Mucosa of stomach (tissue), 1 donor: Measurements from ENCODE around the gene ARHGAP15.

Experiments
- H3K27me3 ChIP-seq: one replicate; pipeline ENCODE4 v1.7.0; 2013; ENCODE audit warnings: mild to moderate bottlenecking, low read length; ENCODE audit not compliant: control insufficient read depth, insufficient read depth
- H3K36me3 ChIP-seq: one replicate; pipeline ENCODE4 v1.7.0; 2013; ENCODE audit warnings: low read length; ENCODE audit not compliant: control insufficient read depth, insufficient read depth
- H3K4me1 ChIP-seq: one replicate; pipeline ENCODE4 v1.7.0; 2013; ENCODE audit warnings: mild to moderate bottlenecking, low read length; ENCODE audit not compliant: control insufficient read depth, insufficient read depth
- H3K4me3 ChIP-seq: one replicate; pipeline ENCODE4 v1.7.0; 2013; ENCODE audit warnings: low read length
- H3K9ac ChIP-seq: one replicate; pipeline ENCODE4 v1.7.0; 2013; ENCODE audit warnings: mild to moderate bottlenecking, low read length, moderate library complexity
- H3K9me3 ChIP-seq: one replicate; pipeline ENCODE4 v1.7.0; 2013; ENCODE audit warnings: mild to moderate bottlenecking, low read length, moderate library complexity; ENCODE audit not compliant: control insufficient read depth
- donor health status: Pancreatic carcinoma.

ARHGAP15 gene

GRCh38 chr2:143160732-143161707 lies 31.8 kb downstream of the ARHGAP15 start:
- no peaks in the 10 kb centered on the region for H3K4me1 ChIP-seq
- no peaks in the 10 kb centered on the region for H3K9me3 ChIP-seq
- H3K4me3 ChIP-seq = no peak overlapping the region
- no peaks in the 10 kb centered on the region for H3K27me3 ChIP-seq
- H3K36me3 ChIP-seq = no peaks in the 10 kb centered on the region
- no peak overlapping the region for H3K9ac ChIP-seq

- Histone ChIP-seq H3K9ac (no peak overlapping the region), H3K27me3 (no peaks in the 10 kb centered on the region), H3K4me1 (no peaks in the 10 kb centered on the region), H3K36me3 (no peaks in the 10 kb centered on the region), H3K4me3 (no peak overlapping the region), H3K9me3 (no peaks in the 10 kb centered on the region)
Observed at GRCh38 chr2:143162123-143162837, 33.1 kb downstream of the ARHGAP15 start.

- H3K27me3 ChIP-seq = no peaks in the 10 kb centered on the region
- no peak overlapping the region for H3K9ac ChIP-seq
- H3K4me1 ChIP-seq = no peaks in the 10 kb centered on the region
- no peaks in the 10 kb centered on the region for H3K36me3 ChIP-seq
- H3K9me3 ChIP-seq = no peaks in the 10 kb centered on the region
- no peak overlapping the region for H3K4me3 ChIP-seq
Observed at GRCh38 chr2:143162997-143163396, 33.8 kb downstream of the ARHGAP15 start.

- H3K4me1 ChIP-seq = no peaks in the 10 kb centered on the region
- H3K27me3 ChIP-seq = no peaks in the 10 kb centered on the region
- no peaks in the 10 kb centered on the region for H3K9me3 ChIP-seq
- no peak overlapping the region for H3K4me3 ChIP-seq
- H3K36me3 ChIP-seq = no peaks in the 10 kb centered on the region
- no peak overlapping the region for H3K9ac ChIP-seq
Observed at GRCh38 chr2:143163499-143163898, 34.3 kb downstream of the ARHGAP15 start.

GRCh38 chr2:143165291-143165690 lies 36.1 kb downstream of the ARHGAP15 start:
- Histone ChIP-seq H3K27me3 (peaks cover 5% of the 10 kb centered on the region), H3K9ac (no peak overlapping the region), H3K9me3 (no peaks in the 10 kb centered on the region), H3K4me3 (no peak overlapping the region), H3K4me1 (no peaks in the 10 kb centered on the region), H3K36me3 (no peaks in the 10 kb centered on the region)

GRCh38 chr2:143169105-143169504 lies 39.9 kb downstream of the ARHGAP15 start:
- Histone ChIP-seq H3K36me3 (no peaks in the 10 kb centered on the region), H3K9ac (no peak overlapping the region), H3K9me3 (no peaks in the 10 kb centered on the region), H3K27me3 (peaks cover 5% of the 10 kb centered on the region), H3K4me1 (no peaks in the 10 kb centered on the region), H3K4me3 (no peak overlapping the region)

- Histone ChIP-seq H3K9ac (no peak overlapping the region), H3K4me3 (no peak overlapping the region), H3K9me3 (no peaks in the 10 kb centered on the region), H3K4me1 (no peaks in the 10 kb centered on the region), H3K27me3 (peaks cover 5% of the 10 kb centered on the region), H3K36me3 (no peaks in the 10 kb centered on the region)
Observed at GRCh38 chr2:143171817-143172216, 42.6 kb downstream of the ARHGAP15 start.

GRCh38 chr2:143175438-143175837 lies 46.2 kb downstream of the ARHGAP15 start:
- no peak overlapping the region for H3K9ac ChIP-seq
- H3K4me1 ChIP-seq = no peaks in the 10 kb centered on the region
- no peaks in the 10 kb centered on the region for H3K27me3 ChIP-seq
- H3K36me3 ChIP-seq = no peaks in the 10 kb centered on the region
- no peaks in the 10 kb centered on the region for H3K9me3 ChIP-seq
- no peak overlapping the region for H3K4me3 ChIP-seq

GRCh38 chr2:143176606-143177005 lies 47.4 kb downstream of the ARHGAP15 start:
- H3K9ac ChIP-seq = no peak overlapping the region
- H3K36me3 ChIP-seq = no peaks in the 10 kb centered on the region
- no peaks in the 10 kb centered on the region for H3K4me1 ChIP-seq
- H3K27me3 ChIP-seq = no peaks in the 10 kb centered on the region
- H3K4me3 ChIP-seq = no peak overlapping the region
- no peaks in the 10 kb centered on the region for H3K9me3 ChIP-seq

GRCh38 chr2:143177096-143177786 lies 48.0 kb downstream of the ARHGAP15 start:
- no peaks in the 10 kb centered on the region for H3K27me3 ChIP-seq
- H3K9ac ChIP-seq = no peak overlapping the region
- H3K4me3 ChIP-seq = no peak overlapping the region
- no peaks in the 10 kb centered on the region for H3K4me1 ChIP-seq
- H3K36me3 ChIP-seq = no peaks in the 10 kb centered on the region
- no peaks in the 10 kb centered on the region for H3K9me3 ChIP-seq

- Histone ChIP-seq H3K36me3 (no peaks in the 10 kb centered on the region), H3K4me1 (no peaks in the 10 kb centered on the region), H3K4me3 (no peak overlapping the region), H3K9ac (no peak overlapping the region), H3K27me3 (no peaks in the 10 kb centered on the region), H3K9me3 (no peaks in the 10 kb centered on the region)
Observed at GRCh38 chr2:143181494-143181893, 52.3 kb downstream of the ARHGAP15 start.

GRCh38 chr2:143182649-143183048 lies 53.4 kb downstream of the ARHGAP15 start:
- Histone ChIP-seq H3K9me3 (no peaks in the 10 kb centered on the region), H3K9ac (no peak overlapping the region), H3K36me3 (no peaks in the 10 kb centered on the region), H3K4me1 (no peaks in the 10 kb centered on the region), H3K4me3 (no peak overlapping the region), H3K27me3 (no peaks in the 10 kb centered on the region)
